ENCODE data around the gene MUCL3. TPM values are rescaled to one million over a fixed set of nuclear protein-coding genes. Genes with fewer than 3 reads are reported as not detected.

The MUCL3 gene
- total and polyA plus RNA-seq, 2 of the 8 experiments (the other 6 are each of a cell fraction or from before 2014, with no cell fraction given), result 0.15 to 0.37 TPM

DNA sequence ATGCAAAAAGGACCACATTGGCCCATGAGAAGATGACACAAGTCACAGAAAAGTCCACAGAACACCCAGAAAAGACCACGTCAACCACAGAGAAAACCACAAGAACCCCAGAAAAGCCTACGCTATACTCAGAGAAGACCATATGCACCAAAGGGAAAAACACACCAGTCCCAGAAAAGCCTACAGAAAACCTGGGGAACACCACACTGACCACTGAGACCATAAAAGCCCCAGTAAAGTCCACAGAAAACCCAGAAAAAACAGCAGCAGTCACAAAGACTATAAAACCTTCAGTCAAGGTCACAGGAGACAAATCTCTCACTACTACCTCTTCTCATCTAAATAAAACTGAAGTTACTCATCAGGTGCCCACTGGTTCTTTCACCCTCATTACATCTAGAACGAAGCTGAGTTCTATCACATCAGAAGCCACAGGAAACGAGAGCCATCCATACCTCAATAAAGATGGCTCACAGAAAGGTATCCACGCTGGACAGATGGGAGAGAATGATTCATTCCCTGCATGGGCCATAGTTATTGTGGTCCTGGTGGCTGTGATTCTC, 11.2 kb downstream of the MUCL3 start:
- Histone ChIP-seq H3K23ac (ENCODE audit: insufficient read length) (no peak overlapping the region), H3K23me2 (ENCODE audit: low read depth, low read length) (peaks cover 6% of the 10 kb centered on the region; the same call in 1 of the 2 replicates), H3K36me3 (ENCODE audit: control insufficient read depth in 2 of 4, insufficient read depth in 4 of 4, low read length in 3 of 4) (no peaks in the 10 kb centered on the region), H2BK15ac (ENCODE audit: low read length) (no peak overlapping the region), H2AFZ (ENCODE audit: low read length) (no peak overlapping the region), H2BK20ac (ENCODE audit: low read length) (no peak overlapping the region), H3K4me2 (ENCODE audit: insufficient read depth in 1 of 2, low read depth in 2 of 2, low read length in 2 of 2) (no peak overlapping the region), H3K56ac (replicated peaks; ENCODE audit: insufficient read length, low read depth, low read length) (no peak overlapping the region), H4K5ac (ENCODE audit: insufficient read length, low read depth, low read length) (no peak overlapping the region), H3K4me1 (replicated peaks in 1 of 4; ENCODE audit: control insufficient read depth in 3 of 4, insufficient read depth in 4 of 4, low read length in 3 of 4) (peaks cover 3 to 4% (median 4%) of the 10 kb centered on the region in 4 experiments; a peak in 4 of 7 replicates), H2BK12ac (ENCODE audit: low read depth, low read length) (no peak overlapping the region), H3K4ac (replicated peaks; ENCODE audit: insufficient read length, low read depth, low read length) (no peak overlapping the region), H3K4me3 (ENCODE audit: extremely low read depth in 1 of 4, insufficient read depth in 2 of 4, low read depth in 3 of 4, low read length in 4 of 4) (no peak overlapping the region), H3K79me2 (ENCODE audit: control insufficient read depth in 1 of 2, insufficient read depth in 2 of 2, low read length in 2 of 2) (no peaks in the 10 kb centered on the region), H4K8ac (ENCODE audit: extremely low read depth, insufficient read depth, low read length) (no peak overlapping the region), H3K9me3 (ENCODE audit: insufficient read depth in 2 of 2, low read depth in 1 of 2, low read length in 1 of 2) (no peaks in the 10 kb centered on the region), H3K79me1 (ENCODE audit: low read depth, low read length) (no peaks in the 10 kb centered on the region), H3K9ac (replicated peaks in 1 of 4; ENCODE audit: extremely low read depth in 1 of 4, low read depth in 3 of 4, low read length in 3 of 4) (no peak overlapping the region), H2AK5ac (ENCODE audit: low read depth, low read length) (no peak overlapping the region), H2BK120ac (replicated peaks; ENCODE audit: low read depth, low read length) (no peak overlapping the region), H3K14ac (ENCODE audit: insufficient read length) (no peak overlapping the region), H3K27me3 (replicated peaks in 1 of 4; ENCODE audit: control insufficient read depth in 3 of 4, extremely low read depth in 1 of 4, insufficient read depth in 3 of 4, low read length in 3 of 4) (peaks cover 0 to 13% (median 9%) of the 10 kb centered on the region in 4 experiments; a peak in 5 of 7 replicates), H3K18ac (ENCODE audit: extremely low read depth, low read length) (no peak overlapping the region), H4K91ac (replicated peaks; ENCODE audit: insufficient read length, low read length) (no peak overlapping the region), H3K27ac (ENCODE audit: low read depth, low read length) (no peak overlapping the region), H2BK5ac (ENCODE audit: low read depth, low read length) (no peak overlapping the region), H4K20me1 (replicated peaks in 1 of 2; ENCODE audit: control insufficient read depth in 1 of 2, insufficient read depth in 2 of 2, low read length in 2 of 2) (no peaks in the 10 kb centered on the region)
- no peak for TF ChIP-seq YY1 (IDR thresholded peaks at IDR 0.05; ENCODE audit: low read depth, low read length)
- ChIA-PET CTCF (ENCODE audit: partially characterized antibody) (interaction anchor here (1.4 kb wide), 1 partner anchor 117 kb away, joined by 3 read pairs; no protein-coding TSS in a partner anchor), POLR2A (ENCODE audit: partially characterized antibody) (no interaction called here)
- no peak for DNase-seq (ENCODE audit: low read depth in 1 of 2, low spot score in 2 of 2)
- no peak for FAIRE-seq
- WGBS, 2 experiments (ENCODE audit: extremely low coverage in 1 of 2, insufficient coverage in 1 of 2, insufficient read length in 1 of 2, insufficient replicate concordance in 2 of 2, low coverage in 1 of 2, low lambda C conversion rate in 2 of 2, missing lambda C conversion rate in 1 of 2), result 78% methylated on average over 5 of the region's 5 CpGs; no CpG with 5 or more reads in 1 of the 2 experiments

Measured in H1 (cell line).